Activated CD4-positive, alpha-beta T cell treated with anti-CD3 and anti-CD28 coated beads, Interleukin-10, Interleukin-2, amounts not matched to agents 100 ng/mL and 50 ng/mL, durations not matched to agents 16 hours and 8 hours (primary cell): Measurements from ENCODE around the gene PHRF1.

ENCODE experiments used
- DNase-seq: peaks from one replicate; pipeline ENCODE4 v3.0.0-alpha.2; 2020

The PHRF1 gene

DNA sequence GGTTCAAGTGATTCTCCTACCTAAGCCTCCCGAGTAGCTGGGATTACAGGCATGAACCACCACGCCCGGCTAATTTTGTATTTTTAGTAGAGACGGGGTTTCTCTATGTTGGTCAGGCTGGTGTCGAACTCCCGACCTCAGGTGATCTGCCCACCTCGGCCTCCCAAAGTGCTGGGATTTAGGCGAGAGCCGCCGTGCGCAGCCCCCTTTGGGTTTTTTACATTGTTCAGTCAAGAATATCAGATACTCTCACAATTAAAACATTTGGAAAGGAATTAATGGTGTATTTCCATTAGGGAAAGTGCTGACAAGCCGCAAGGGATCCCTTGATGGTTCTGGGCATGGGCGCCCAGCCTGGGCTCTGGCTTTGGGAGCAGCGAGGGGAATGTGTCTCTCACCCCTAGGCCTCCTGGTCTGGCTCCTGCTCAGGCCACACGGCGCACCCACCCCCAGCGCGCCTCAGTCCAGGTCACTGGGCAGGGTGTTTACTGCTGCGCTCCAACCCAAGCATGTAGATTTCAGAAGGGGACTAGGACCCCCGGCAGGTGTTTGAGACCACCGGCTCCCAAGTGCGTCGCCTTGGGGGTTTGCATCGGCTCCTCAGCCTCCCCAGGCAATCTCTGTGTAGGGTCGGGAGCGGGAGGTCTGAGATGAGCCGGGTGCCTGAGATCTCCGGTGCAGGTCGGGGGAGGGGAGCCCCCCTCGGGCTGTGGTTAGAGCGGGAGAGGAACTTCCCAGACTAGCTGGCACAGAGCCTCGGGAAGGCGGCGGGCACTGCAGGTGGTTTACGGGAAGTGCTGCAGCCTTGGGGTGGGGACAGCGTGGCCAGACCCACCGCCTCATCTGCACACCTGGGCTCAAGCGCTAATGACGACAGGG, 40.3 kb downstream of the PHRF1 start:
- DNase-seq: no peak

DNA sequence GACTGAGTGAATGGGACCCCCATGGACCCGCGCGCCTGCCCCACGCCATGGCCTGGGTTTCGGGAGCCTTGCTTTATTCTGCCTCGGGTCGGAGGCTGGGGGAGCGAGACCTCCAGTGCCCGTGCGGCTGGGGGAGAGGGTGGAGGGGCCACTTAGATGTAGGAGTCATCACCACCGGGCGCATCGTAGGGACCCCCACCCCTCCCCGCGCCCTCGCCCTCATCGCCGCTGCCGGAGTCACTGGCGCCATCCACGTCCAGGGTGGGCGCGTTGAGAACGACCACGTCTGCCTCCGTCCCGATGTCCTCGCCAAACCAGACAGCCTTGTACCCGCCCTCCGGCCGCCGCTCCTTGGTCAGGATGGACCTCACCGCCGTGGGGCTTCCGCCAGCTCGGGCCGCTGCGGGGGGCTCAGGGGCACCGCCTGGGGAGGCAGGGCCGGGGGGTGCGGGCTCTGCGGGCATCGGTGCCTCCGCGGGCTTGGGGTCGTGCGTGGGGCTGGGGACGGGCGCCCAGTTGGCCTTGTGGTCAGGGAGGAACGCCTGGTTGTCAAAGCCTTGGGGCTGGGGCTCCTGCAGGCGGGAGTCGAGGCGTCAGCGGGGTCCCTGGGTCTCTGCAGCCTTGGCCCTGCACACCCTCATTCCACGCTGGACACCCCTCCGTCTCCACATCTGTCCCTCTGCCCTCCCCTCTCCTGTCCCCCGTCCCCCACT, 41.1 kb downstream of the PHRF1 start:
- DNase-seq: no peak

DNA sequence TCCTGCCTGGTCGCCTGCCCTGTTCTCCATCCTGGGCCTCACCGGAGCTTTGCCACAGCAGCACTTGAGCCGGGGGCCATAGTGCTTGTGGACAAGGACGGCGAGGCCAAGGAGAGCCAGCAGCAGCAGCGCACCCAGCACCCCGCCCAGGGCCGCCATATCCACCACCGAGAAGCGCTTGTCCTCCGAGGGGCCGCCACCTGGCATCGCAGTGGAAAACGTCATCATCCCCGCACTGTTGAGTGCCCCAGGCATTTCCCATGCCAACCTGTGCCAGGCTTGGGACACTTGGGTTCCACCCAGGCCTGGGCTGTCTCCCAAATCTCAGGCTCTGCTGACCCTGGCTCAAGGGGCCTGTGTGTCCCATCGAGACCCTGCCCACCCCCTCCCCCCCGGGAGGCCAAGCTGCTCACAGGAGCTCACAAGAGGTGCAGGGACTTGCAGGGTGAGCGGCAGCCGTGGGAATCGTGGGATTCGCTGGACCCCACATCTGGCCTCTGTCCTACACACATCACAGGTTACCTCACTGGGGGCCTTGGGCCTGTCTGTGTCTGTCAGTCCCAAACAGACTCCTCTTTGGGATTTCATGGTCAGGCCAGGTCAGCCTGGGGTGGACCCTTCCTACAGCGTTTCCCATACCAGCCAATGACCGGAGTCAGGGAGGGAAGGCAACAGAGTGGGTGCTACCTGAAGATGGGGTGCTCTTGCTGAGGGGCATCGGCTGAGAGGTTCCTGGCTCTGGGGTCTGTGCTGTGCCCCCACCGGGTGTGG, 41.8 kb downstream of the PHRF1 start:
- no peak for DNase-seq

DNA sequence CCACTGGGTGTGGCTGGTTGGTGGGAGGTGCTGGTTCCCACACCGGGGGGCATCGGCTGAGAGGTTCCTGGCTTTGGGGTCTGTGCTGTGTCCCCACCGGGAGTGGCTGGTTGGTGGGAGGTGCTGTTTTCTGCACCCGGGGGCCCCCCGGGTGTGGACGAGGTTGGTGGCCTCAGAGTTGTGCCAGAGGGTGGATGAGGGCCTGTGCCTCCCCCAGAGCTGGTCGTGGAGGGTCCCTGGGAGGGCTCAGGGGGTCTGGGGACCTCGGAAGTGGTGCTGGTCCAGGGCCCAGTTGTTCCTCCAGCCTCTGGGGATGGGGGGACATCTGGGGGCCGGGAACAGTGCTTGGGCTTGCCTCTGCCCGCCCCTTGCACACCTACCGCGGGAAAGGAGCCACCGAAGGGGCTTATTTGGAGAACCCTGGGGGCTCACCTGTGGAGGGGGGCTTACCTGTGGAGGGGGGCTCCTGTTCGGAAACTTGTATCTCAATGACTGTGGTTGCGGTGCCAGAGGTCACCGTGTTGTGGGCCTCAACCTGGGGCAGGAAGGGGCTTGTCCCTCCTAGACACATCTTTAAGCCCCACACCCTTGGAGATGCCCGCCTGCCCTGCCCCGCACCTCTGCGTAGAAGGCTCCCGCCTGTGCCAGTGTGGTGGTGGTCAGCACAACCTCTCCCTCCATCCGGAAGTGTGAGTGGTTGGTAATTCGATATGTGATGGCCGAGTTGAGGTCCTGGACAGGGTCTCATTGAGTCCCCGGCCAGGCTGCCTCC, 42.8 kb downstream of the PHRF1 start:
- no peak for DNase-seq

DNA sequence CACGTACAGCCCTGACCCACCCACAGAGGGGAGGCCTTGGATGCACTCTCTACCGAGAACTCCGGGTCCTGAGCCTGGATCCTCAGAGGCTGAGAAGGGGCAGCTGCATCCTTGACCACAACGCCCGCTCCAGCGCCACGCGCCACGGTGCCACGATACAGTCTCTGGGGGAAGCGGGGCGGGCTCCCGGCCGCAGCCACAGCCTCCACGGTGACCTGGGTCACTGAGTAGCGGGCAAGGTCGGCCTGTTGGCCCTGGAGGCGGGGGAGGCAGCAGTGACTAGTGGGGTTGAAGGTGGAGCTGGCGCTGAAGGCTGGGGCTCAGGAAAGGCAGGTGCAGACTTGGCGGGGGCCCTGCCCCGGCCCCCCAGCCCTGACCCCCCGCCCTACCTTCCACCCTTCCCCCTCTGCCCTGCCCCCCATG, 43.4 kb downstream of the PHRF1 start:
- DNase-seq: no peak

DNA sequence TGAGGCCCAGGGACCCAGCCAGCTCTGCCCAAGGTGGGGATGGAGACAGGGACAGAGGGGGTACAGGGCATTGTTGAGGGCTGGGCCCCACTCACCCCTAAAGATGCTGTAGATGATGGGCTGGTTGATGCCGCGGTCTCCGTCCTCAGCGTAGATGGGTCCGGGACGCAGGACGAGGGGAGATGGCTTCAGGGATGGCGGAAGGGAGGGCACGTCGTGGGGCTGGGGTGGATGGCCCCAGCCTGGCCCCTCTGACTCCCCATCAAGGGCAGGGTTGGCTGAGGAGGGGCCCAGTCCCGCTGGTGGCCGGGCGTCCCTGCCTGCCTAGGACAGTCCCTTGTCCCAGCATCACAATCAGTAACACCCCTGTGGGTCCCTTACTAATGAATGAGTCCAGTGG, 43.9 kb downstream of the PHRF1 start:
- no peak for DNase-seq

DNA sequence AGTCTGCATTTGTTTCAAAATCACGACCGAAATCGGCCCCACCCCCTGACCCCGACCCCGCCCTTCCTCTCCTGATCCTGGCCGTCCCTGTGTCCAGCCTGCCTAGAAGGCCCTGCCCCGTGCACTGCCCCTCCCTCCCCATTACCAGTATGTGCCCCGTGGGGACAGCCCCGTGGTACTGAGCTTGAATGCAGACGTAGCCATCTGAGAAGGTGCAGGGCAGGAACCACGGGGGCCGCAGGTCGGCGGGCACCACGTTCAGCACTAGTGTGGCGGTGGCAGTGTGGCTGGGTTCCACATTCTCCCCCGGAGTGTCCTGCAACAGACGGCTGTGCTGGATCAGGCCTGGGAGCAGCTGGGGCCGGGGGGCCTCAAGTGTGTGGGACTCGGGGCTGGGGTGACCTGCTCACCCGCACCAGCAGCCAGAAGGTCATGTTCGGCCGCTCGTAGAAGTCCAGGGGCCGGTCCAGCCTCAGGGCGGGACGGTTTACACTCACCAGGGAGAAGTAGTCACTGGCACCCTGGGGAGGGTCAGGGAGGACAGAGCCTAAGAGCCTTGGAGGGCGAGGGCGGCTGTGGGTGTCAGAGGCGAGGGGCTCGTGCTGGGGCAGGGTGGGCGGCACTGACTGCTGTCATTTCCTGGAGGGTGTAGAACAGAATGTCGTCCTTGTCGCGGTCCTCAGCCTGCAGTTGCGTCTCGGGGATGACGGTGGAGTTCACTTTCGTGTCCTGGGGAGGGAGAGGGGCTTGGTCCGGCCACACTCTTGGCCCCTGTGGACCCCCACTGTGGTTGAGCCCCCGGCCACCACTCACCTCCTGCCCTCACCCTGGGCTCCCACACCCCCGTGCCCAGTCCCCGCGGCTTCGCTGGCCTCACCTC, 44.9 kb downstream of the PHRF1 start:
- DNase-seq: no peak

DNA sequence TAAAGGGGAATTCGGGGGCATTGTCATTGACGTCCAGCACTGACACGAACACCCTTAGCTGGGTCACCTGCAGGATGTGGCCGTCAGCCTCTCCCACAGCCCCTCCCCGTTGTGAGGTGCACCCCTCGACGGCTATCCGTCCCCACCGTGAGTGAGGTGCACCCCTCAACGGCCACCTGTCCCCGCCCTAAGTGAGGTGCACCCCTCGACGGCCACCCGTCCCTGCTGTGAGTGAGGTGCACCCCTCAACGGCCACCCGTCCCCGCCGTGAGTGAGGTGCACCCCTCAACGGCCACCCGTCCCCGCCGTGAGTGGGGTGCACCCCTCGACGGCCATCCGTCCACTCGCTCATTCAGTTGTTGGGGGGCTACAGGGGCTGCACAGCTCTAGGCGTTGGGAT, 45.6 kb downstream of the PHRF1 start:
- no peak for DNase-seq

DNA sequence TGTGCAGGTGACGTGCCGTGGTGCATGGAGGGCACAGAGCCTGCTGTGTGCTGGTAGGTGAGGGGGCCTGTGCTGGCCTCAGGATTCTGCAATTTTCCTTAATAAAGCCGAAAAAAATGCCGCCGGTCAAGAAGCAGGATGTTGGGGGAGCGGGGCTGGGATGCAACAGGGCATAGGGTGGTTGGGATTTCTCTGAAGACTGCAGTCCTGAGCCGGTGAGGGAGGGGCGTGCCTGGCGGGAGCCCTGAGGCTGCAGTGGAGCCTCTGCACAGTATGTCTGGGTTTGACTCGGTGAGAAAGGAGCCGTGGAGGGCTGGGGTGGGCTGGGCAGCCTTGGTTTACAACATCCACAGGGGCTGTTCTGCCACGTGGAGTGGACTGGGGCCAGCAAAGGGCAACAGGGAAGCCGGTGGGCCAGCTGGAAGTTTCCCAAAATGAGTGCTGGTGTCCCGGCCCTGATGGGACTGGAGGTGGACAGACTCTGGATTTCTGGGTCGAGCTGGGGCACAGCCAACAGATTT, 47.1 kb downstream of the PHRF1 start:
- DNase-seq: no peak

DNA sequence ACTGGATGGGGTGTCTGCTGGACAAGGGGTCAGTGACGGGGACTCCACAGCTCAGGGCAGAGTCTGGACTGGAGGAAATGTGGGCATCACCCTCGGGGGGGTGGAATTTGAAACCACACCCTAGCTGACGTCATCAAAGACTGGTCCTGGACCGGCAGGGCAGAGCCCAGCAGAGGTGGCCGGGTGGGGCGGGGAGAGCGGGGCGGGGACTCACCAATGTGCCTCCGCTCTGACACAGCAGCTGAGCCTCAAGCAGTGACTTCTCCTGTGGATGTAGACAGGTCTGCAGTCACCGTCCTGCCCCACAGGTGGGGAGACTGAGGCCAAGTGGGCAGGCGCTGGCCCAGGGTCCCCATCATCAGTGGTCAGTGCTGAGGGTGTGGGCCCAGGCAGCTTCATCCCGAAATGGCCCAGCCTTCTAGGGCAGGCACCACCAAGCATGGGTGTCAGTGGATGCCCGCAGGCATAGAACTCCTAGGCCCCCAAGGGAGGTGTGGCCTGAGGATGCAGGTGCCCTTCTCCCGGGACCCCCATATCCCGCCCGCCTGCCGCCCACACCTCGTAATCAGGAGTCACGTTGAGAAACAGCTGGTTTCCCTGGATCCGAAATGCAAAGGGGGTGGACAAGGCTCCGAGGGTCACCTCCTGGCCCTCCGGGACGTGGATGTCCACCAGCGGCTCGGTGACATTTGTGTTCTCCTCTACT, 47.9 kb downstream of the PHRF1 start:
- no peak for DNase-seq

DNA sequence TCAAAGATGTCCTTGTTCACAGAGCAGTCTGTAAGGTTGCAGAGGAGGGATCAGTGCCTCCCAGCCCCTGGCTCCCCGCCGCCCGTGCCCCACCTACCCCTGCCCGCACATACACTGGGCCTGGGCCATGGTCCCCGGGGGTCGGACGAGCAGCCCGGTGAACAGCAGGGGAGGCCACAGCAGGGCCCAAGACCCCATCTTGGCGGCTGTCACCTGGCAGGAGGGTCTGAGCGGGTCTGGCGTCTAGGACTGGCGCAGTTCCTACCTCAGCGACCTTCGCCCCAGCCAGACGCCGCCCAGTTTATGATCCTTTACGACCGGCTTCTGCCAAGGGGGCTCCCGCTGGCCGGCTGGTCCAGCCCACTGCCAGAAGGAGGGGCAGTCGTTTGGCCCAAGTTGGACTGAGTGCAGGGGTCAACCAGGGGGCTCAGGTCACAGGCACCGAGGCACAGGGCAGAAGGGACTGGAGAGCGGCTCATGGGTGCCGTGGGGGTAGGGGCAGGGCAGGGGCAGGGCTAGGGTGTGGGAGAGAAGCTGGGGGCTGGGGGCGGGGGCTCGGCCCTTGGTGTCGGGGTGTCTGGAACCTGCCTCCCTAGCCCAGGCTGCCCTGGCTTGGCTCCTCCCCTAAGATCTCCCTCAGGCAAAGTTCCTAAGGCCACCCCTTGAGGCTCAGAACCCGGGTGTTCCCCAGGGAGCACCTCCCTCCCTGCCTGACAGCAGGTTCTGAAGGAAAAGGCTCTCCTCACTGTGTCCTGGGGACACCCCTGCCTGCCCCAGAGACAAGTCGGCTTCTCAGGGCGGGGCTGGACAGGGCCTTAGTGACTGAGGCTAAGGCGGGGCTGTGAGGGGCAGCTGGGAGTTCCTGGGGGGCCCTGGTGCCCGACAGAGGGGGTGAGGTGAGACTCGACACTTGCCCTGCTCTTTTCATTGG, 48.7 kb downstream of the PHRF1 start, which contains the start of gene CDHR5:
TSS of gene CDHR5 (minus strand) at position 251 of the 931 bp plus-strand sequence. CDS start at position 198, 53 bp downstream.
- DNase-seq: no peak

DNA sequence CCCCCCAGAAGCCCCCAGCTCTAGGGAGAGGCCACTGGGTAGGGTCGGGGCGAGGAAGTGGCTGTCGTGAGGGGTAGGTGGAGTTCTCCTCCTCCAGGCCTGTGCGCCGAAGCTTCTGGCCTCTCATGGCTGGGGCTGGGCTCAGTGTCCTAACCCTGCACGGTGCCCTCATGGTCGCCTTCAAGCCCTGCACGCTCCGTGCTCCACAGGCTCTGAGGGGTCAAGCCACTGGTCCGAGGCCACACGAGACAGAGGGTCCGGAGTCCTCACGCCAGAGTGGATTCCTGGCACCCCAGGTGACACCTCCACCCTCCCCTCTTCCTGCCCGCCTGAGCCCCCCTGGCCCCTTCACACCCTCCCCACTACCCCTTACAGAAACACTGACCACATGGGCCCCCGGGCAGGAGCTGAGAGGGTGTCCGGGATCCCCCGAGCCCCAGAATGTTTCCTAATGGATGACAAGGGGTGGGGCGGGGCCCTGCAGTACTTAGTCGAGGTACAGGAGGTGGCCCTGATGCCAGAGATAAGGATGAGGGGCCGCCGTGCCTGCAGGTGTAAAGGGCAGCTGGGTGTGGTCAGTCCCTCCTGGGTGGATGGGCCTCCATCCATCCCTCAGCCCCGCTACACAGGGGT, 49.5 kb downstream of the PHRF1 start:
- DNase-seq: no peak

DNA sequence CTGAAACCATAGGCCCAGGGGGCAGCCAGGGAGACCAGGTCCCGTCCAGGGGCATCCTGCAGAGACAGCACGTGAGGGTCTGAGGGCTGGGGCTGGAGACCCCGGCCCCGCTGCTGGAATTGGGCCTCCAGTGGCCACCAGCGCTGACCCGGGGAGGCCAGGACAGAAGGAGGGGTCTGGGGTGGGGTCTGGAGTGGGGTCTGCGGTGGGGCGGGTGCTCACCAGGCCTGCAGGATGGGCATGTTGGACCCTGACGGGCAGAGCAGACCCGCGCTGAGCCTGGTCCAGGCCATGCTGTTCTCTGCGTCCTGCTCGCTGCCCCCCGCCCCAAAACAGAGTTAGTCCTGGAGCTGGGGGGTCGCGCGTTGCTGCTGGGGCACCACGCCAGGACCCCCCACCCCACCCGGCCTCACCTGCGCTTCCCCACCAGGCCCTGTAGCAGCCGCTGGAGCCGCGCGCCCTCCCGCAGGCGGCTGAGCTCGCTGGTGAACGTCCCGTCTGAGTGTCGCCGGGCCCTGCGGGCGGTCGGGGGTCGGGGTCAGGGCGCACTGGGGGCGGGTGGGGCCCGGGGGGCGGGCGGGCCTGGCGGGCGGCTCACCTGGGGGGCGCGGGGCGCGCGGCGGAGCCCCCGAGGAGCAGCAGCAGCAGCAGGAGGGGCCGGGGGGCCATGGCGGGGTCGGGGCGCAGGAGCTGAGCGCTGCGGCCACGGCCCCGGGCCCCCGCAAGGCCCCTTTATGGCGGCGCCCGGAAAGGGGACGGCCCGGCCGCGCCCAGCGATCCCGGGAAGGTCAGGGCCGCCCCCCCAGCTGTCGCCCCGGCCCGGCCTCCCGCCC, 50.4 kb downstream of the PHRF1 start, which contains the start of gene SCT:
TSS of gene SCT (minus strand) at position 707 of the 833 bp plus-strand sequence. CDS start at position 669, 38 bp downstream.
- no peak for DNase-seq

DNA sequence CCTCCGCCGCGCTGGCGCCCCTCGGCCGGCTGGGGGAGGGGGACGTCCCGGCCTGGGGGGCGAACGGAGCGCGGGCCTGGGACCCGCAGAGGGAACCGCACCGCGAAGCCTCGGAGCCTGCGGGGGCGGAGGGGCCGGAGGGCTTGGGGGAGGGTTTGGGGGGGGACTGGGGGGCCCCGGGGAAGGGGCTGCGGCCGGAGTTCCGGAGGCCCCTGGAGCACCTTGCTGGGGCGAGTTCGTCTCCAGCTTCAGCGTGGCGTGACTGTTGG, 51.0 kb downstream of the PHRF1 start:
- no peak for DNase-seq

DNA sequence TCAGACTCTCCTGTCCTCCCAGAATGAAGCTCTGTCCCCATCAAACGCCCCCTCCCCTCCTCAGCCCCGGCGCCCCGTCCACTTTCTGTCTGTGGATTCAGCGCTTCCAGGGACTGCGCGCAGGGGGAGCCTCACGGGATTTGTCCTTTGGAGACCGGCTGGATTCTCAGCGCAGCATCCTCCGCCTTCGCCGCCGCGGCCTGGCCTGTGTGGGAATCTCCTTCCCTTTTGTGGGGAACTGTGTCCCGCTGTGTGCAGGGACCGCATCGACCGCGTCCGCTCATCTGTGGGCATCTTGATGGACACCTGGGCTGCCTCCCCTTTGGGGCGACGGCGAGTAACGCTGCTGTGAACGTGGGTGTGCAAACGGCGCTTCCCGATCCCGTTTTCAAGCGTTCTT, 51.8 kb downstream of the PHRF1 start:
- no peak for DNase-seq

DNA sequence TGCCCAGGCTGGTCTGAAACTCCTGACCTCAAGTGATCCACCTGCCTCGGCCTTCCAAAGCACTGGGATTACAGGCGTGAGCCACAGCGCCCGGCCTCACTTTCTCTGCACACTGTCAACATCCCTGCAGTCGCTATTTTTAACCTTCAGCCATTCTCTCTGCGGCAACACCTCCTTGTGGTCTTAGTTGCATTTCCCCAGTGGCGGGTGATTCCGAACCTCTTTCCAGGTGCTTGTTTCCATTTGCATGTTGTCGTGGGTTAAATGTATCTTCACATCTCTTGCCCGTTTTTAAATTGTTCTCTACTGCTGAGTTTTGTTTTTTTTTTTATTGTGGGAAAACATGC, 52.9 kb downstream of the PHRF1 start:
- peak; percentile 37 for DNase-seq

DNA sequence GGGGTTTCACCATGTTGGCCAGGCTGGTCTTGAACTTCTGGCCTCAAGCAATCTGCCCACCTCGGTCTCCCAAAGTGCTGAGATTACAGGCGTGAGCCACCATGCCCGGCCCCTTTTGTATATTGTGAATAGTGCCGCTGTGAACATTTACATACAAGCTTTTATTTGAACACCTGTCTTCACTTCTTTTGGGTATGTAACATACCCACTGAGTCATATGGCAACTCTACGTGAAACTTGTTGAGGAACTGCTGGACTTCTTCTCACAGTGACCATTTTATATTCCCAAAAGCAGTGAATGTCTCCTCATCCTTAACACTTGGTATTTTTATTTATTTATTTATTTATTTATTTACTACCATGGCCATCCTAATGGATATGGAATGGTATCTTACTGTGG, 54.6 kb downstream of the PHRF1 start:
- no peak for DNase-seq

DNA sequence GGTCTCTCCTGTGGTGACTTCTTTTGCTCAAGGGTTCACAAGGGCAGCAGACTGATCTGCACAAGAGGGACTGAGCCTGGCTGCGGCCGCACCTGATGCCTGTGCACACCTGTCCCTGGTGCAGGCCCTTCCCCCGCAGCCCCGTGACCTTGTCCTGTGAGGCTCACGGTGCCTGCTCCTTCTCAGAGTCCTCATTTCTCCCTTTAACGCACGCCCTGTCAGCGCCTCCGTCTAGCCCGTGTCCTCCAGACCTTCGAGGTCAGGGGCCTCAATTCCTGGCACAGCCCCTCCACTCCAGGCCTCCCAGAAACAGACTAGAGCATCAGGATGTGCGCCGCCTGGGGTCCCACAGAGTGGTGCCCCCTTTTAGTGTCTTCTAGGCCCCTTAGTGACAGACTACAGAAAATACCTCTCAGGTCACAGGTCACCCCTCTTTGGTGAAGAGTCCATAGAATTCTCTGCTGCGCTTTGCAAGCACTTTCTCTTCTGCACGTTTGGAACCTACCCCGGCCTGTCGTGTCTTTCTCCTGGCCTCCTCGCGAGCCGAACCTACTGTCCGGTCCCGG, 59.8 kb downstream of the PHRF1 start:
- DNase-seq: no peak
